Gastroesophageal sphincter (tissue), 3 donors: ENCODE data around the gene SLC30A5.

Source experiments
- CTCF ChIP-seq, 4 experiments: fragments of 200-600 bp in 2 of 4; fragments of 450-650 bp in 2 of 4; sonication (generic) in 1 of 4; IDR thresholded peaks; one replicate each; pipeline ENCODE4 v1.5.1; 2017 to 2019; ENCODE audit warnings: antibody characterized with exemption in 4 of 4, mild to moderate bottlenecking in 2 of 4, moderate library complexity in 2 of 4
- EP300 ChIP-seq: sonication (generic); formaldehyde crosslinking; IDR thresholded peaks from one replicate; pipeline ENCODE4 v1.6.1; 2017; ENCODE audit warnings: antibody characterized with exemption, mild to moderate bottlenecking
- POLR2A ChIP-seq, 2 donors: fragments of 450-650 bp; IDR thresholded peaks; one replicate each; pipeline ENCODE4 v1.6.1; 2017; ENCODE audit warnings: antibody characterized with exemption in 2 of 2, mild to moderate bottlenecking in 2 of 2, moderate library complexity in 1 of 2
- POLR2AphosphoS5 ChIP-seq: sonication (generic); formaldehyde crosslinking; IDR thresholded peaks from one replicate; pipeline ENCODE4 v1.6.1; 2017; ENCODE audit warnings: antibody characterized with exemption

GRCh38 chr5:69105996-69106906 lies 12.4 kb downstream of the SLC30A5 start:
- TF ChIP-seq CTCF (IDR thresholded peaks at IDR 0.05) (no peak), POLR2AphosphoS5 (no peak), EP300 (no peak), POLR2A (IDR thresholded peaks at IDR 0.05) (no peak)
